NOMO-1 treated with DMSO at 0.1 percent for 48 hours (cell line): ENCODE measurements around the gene CBX5.

Source experiments
- DNase-seq: peaks from one replicate; lab custom pipeline; 2025; ENCODE audit not compliant: unreplicated experiment; lab: John Stamatoyannopoulos, UW

The CBX5 gene

GRCh38 chr12:54227927-54228326, 52.0 kb downstream of the CBX5 start:
- DNase-seq = peak; percentile 44

DNA sequence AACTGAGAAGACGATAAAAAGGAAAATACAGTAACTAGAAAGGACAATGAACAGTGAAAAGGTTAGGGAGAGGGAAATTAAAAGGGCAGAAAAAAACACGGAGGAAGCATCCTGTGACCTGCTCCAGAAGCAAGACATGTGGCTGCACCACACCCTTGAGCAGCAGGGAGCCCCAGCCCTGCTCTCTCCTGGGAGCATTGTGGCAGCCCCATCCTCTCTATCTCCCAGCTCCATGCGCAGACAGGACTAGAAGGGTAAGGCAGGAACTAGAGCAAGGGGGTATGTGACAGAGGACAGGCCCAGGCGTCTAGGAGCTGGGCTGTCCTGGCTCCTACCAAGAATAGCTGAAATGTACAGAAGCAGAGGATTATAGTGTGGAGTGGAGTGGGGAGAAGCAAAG, 52.5 kb downstream of the CBX5 start:
- DNase-seq = no peak

DNA sequence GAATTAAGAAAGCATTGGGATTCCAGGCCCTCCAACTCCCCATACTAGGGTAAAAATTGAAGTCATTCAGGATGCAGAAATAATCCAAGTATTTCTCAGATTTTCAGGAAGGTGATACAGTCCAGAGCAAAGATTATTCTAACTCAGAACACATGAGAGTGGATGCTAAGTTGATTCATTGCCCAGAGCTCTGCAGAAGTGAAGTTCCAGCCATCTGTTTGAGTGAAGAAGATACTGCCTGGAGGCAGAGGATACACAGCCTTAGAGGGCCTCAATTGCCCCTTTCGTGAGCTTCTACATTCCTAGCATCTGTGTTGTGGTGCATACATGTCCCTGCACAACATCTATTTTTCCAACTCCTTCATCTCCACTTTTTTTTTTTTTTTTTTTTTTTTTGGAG, 54.3 kb downstream of the CBX5 start:
- no peak for DNase-seq

DNA sequence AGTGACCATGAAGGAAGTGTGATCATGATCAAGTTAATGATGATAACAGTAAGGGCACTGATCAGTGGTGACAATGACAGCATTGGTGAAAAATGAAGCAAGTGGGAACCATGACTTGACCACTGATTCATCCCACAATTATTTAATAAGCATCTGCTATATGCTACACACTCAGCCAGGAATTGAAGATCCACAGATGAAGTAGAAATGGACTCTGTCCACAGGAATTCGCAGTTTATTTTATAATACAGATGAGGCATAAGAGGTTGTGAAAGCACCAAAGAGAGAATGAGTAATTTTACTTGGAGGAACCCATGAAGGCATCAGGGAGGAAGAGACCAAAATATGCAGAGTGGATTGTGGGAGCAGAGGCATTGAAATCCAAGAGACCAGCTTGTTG, 57.3 kb downstream of the CBX5 start:
- no peak for DNase-seq

DNA sequence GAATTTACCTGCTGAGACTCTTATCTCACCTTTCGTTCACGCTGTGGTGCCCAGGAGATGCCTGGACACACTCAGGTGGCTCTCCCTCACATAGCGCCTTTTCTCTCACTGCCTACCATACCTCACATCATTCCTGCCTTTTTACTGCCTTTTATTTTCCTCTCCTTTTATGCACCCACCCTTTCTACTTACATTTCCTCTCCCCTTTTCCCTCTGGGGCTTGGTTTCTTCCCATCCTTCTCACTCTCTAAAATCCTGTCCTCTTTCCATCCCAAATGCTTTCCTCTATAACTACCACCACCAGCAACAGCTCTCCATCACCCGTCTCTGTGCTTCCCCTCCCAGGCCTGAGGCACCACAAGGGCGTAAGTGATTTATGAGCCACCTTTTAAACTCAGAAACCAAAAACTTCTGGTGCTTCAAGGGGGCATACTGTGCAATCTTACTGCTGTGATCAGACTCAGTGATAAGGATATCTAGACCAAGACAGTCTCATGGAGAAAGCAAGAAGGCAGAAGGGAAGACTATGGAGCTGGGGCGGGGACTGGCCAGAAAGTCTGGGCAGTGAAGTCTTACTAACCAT, 58.4 kb downstream of the CBX5 start:
- DNase-seq = no peak

GRCh38 chr12:54220567-54220966, 59.4 kb downstream of the CBX5 start:
- DNase-seq = no peak

DNA sequence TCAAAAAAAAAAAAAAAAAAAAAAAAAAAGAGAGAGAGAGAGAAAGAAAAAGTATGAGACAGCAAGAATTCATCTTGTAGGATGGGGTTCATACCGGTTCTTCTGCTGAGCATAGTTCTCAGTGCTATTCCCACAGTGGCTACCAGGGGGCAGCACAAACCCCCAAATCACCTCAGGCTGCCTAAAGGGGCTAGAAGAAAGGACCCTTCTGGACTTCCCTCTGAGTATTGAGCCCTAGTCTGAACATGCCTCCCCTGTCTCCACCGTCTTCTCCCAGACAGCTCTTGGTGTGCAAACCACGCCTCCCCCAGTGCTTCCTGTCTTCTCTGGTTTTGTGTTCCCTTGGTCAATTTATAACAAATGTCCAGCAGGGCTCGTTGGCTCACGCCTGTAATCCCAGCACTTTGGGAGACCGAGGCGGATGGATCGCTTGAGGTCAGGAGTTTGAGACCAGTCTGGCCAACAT, 59.8 kb downstream of the CBX5 start:
- peak; percentile 62 for DNase-seq

- DNase-seq = no peak
Observed at GRCh38 chr12:54217774-54218241, 62.1 kb downstream of the CBX5 start.

- peak; percentile 88 for DNase-seq
Observed at GRCh38 chr12:54216797-54217661, 62.9 kb downstream of the CBX5 start.

- DNase-seq = no peak
Observed at GRCh38 chr12:54215989-54216796, 63.7 kb downstream of the CBX5 start.

DNA sequence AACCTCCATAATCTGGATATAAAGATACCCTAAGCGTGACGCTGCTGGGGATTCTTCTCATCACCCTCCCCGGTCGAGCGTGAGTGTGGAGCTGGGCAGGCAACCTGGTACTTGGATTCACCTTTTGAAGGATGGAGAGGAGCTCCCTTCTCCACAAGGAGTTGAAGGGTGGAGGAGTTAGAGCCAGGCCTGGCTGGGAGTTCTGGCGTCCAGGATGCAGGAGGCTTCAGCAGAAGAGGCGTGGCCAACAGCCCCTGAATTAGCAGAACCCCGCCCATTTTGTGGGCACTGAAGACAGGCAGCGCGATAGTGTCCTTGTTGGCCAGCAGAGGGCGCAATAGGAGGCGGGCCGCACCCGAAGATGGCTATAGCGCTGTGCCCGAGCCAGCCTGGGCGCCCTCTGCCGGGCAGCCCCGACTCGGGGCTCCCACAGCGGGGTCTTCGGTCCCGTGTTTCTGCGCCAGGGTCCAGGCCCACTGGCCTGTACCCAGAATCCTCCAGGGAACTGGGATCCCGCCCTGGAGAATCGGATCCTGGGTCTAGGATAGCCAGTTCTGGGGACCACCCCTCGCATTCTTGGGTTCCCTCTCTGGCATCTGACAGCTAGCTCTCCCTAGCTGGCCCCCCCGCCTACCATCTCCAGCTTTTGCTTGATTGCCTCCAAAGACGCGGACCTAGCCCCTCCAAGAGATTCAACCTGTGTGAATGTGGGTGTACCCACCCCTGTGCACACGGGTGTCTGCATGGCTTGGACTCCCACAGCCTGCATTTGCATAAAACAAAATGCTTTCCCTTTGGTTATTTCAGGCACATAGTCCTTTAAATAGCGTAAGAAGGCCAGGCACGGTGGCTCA, 65.1 kb downstream of the CBX5 start:
- DNase-seq = peak; percentile 90

DNA sequence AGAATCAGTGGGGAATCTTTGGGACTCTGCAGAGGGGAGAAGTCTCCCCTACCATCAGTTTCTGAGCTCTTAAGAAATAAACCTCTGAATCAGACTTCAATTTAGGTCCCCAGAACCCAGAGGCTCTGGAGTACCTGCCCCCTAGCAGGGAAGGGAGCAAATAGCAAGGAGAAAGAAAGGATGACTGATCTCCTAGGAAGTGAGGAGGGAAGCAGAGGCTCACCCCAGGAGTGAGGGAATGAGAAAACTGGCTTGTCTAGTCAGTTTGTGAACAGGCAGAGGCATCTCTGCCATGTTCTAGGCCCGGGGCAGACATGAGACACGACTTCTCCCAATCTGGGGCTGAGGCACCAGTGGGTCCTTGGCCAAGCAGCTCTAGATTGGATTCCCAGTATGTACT, 66.8 kb downstream of the CBX5 start:
- DNase-seq = no peak

GRCh38 chr12:54211920-54212319, 68.0 kb downstream of the CBX5 start:
- no peak for DNase-seq

GRCh38 chr12:54210400-54210790, 69.5 kb downstream of the CBX5 start:
- no peak for DNase-seq

- no peak for DNase-seq
Observed at GRCh38 chr12:54208591-54208990, 71.3 kb downstream of the CBX5 start.

GRCh38 chr12:54207539-54208294, 72.2 kb downstream of the CBX5 start:
- DNase-seq = peak; percentile 57

- DNase-seq = no peak
Observed at GRCh38 chr12:54206791-54207190, 73.1 kb downstream of the CBX5 start.

DNA sequence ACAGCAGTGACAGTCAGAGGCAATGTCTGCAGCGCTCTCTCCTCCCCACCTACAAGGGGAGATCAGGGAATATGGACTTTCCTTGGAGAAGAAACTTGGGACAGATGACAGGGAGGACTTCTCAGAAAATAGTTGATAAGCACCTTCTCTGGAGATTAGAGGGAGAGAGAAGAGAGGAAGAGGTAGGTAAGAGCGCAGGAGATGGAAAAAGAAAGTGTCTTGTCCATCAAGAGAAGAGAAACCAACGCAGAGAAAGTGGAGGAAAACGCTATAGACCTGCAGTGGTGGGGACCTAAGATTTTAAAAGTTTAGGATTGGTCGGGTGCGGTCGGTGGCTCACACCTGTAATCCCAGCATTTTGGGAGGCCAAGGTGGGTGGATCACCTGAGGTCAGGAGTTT, 75.6 kb downstream of the CBX5 start:
- no peak for DNase-seq

DNA sequence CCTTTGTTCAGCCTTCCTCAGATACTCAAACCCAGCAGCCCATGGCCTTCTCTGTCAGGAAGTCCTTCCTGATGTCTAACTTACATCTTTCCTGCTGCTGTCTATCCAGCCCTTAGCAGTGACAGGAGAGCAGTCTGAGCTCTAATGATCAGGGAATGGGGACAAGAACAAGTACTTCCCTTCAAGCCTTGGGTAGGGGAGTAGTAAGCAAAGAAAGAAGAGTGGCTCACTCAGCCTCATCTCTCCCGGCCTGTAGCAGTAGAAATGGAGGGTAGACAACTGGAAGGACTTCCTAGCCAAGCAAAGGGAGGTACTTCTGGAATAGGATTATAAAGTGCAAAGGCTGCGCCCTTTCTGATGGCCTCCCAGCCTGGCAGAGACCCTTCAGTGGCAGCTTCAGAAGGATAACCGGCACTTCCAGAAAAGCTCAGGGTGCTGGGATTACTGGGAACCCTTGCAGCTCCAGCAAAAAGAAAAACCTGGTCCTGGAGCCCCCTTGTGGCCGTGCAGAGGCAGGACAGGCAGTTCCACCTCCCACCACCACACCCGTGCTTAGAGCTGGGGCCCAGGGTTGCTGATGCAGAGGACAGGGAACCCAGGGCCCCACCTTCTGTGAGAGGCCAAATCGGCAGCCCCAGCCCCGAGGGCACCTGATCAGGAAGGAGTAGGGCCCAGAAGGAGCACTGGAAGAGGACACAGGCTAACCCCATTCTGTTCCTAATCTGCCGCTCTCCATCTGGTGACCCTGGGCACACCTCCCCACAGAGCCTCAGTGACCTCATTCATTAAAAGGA, 78.7 kb downstream of the CBX5 start:
- DNase-seq = peak; percentile 45
